ENCODE results near the gene CLDN4. TPM values are rescaled to one million over a fixed set of nuclear protein-coding genes. Genes with fewer than 3 reads are reported as not detected.
"Not testable (repeated sequence)": the region's sequence is repeated elsewhere in the genome, so short reads cannot be mapped to it uniquely, and the experiment has no call there.

The CLDN4 gene
- total RNA-seq, 1 experiment from 2014 or later = 249 TPM

DNA sequence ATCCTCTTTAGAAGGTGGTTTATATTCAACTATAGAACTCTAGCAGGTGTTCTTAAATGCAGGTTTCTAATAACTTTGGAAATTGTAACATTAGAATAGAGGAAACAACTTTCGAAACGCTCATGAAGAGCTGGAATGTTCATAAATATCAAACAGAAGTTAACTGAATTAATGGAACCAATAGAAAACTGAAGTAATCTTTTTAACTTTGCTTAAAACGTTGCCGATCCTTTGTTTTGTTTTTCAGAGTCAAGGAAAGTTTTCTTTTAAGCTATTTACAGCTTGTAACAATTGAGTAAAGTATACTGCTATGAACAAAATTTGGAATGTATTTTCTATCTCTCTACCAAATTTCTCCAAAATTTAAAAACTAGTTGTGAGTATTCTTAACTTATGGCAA is 41.7 kb upstream of the CLDN4 start:
- DNase-seq = no peak
- POLR2A ChIA-PET = no interaction called here
- H3K4me3 Mint-ChIP-seq (ENCODE audit: unreplicated experiment) = no peak overlapping the region
- intact Hi-C loops (cut with micrococcal nuclease; ENCODE audit: unreplicated experiment) = no loop called here
- TF ChIP-seq, protein P1, sequence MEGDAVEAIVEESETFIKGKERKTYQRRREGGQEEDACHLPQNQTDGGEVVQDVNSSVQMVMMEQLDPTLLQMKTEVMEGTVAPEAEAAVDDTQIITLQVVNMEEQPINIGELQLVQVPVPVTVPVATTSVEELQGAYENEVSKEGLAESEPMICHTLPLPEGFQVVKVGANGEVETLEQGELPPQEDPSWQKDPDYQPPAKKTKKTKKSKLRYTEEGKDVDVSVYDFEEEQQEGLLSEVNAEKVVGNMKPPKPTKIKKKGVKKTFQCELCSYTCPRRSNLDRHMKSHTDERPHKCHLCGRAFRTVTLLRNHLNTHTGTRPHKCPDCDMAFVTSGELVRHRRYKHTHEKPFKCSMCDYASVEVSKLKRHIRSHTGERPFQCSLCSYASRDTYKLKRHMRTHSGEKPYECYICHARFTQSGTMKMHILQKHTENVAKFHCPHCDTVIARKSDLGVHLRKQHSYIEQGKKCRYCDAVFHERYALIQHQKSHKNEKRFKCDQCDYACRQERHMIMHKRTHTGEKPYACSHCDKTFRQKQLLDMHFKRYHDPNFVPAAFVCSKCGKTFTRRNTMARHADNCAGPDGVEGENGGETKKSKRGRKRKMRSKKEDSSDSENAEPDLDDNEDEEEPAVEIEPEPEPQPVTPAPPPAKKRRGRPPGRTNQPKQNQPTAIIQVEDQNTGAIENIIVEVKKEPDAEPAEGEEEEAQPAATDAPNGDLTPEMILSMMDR (IDR thresholded peaks at IDR 0.05; ENCODE audit: insufficient read depth in 1 of 2, low read depth in 1 of 2, low read length in 1 of 2, severe bottlenecking in 1 of 2, unreplicated experiment in 1 of 2) = no peak
- Histone ChIP-seq H3K4me3 (ENCODE audit: low read depth, low read length) (no peak overlapping the region), H3K27me3 (replicated peaks; ENCODE audit: control insufficient read depth, insufficient read depth, low read length) (no peaks in the 10 kb centered on the region), H3K9me3 (no peaks in the 10 kb centered on the region), H3K36me3 (ENCODE audit: control insufficient read depth, insufficient read depth, low read length) (no peaks in the 10 kb centered on the region), H3K4me1 (peaks cover 45% of the 10 kb centered on the region)
- BruUV-seq (replicated peaks) = no TSS peak
- peaks cover 5% of the 10 kb centered on the region for H3K36me3 Mint-ChIP-seq (ENCODE audit: insufficient read depth, unreplicated experiment)
- peaks cover 33% of the 10 kb centered on the region for H3K4me1 Mint-ChIP-seq (ENCODE audit: low read depth, unreplicated experiment)
- no peaks in the 10 kb centered on the region for H3K27me3 Mint-ChIP-seq (ENCODE audit: insufficient read depth, unreplicated experiment)
- no peak overlapping the region for H3K27ac Mint-ChIP-seq (ENCODE audit: unreplicated experiment)
- H3K9me3 Mint-ChIP-seq (ENCODE audit: unreplicated experiment) = no peaks in the 10 kb centered on the region
- CTCF ChIA-PET = no interaction called here

DNA sequence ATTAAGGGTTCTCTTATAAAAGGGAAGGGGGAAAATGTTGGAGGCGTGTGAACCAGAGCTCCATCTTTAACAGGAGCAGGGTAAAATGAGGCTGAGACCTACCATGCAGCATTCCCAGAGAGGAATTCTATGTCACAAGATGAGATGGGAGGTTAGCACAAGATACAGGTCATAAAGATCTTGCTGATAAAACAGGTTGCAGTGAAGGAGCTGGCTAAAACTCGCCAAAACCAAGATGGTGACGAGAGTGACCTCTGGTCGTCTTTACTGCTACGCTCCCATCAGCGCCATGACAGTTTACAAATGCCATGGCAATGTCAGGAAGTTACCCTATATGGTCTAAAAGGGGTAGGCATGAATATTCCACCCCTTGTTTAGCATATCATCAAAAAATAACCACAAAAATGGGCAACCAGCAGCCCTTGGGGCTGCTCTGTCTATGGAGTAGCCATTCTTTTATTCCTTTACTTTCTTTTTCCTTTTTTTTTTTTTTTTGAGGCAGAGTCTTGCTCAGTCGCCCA is 39.6 kb upstream of the CLDN4 start:
- POLR2A ChIA-PET = interaction anchor here (0.7 kb wide), 1 partner anchor 48 kb away, joined by 3 read pairs; no protein-coding TSS in a partner anchor
- DNase-seq = peak in 1 of 2 experiments; percentile 51
- intact Hi-C loops (cut with micrococcal nuclease; ENCODE audit: unreplicated experiment) = loop anchor here (10.0 kb wide), 1 partner anchor 64 kb away; no protein-coding TSS in a partner anchor
- BruUV-seq (replicated peaks); H3K27me3 ChIP-seq (replicated peaks; ENCODE audit: control insufficient read depth, insufficient read depth, low read length); H3K4me3 Mint-ChIP-seq (ENCODE audit: unreplicated experiment); H3K9me3 Mint-ChIP-seq (ENCODE audit: unreplicated experiment); CTCF ChIA-PET; H3K9me3 ChIP-seq; H3K27me3 Mint-ChIP-seq (ENCODE audit: insufficient read depth, unreplicated experiment); H3K4me3 ChIP-seq (ENCODE audit: low read depth, low read length); H3K36me3 Mint-ChIP-seq (ENCODE audit: insufficient read depth, unreplicated experiment); H3K36me3 ChIP-seq (ENCODE audit: control insufficient read depth, insufficient read depth, low read length): not testable (repeated sequence)
- peaks cover 51% of the 10 kb centered on the region for H3K4me1 ChIP-seq
- H3K4me1 Mint-ChIP-seq (ENCODE audit: low read depth, unreplicated experiment) = peaks cover 37% of the 10 kb centered on the region
- peak overlapping the region; percentile 34 for H3K27ac Mint-ChIP-seq (ENCODE audit: unreplicated experiment)

DNA sequence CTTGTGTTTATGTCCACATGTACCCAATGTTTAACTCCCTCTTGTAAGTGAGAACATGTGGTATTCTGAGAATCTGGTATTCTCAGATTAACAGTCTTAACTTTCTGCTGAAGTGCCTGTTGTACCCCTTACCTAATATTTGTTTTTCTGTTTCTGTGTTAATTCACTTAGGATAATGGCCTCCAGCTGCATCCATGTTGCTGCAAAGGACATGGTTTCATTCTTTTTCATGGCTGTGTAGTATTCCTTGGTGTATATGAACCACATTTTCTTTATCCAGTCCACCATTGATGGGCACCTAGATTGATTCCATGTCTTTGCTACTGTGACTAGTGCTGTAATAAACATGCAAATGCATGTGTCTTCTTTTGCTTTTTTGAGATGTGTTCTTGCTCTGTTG is 35.6 kb upstream of the CLDN4 start:
- POLR2A ChIA-PET; H3K9me3 Mint-ChIP-seq (ENCODE audit: unreplicated experiment); H3K27me3 Mint-ChIP-seq (ENCODE audit: insufficient read depth, unreplicated experiment); H3K27me3 ChIP-seq (replicated peaks; ENCODE audit: control insufficient read depth, insufficient read depth, low read length); H3K4me3 ChIP-seq (ENCODE audit: low read depth, low read length); CTCF ChIA-PET; BruUV-seq (replicated peaks); H3K9me3 ChIP-seq; H3K36me3 ChIP-seq (ENCODE audit: control insufficient read depth, insufficient read depth, low read length); H3K27ac Mint-ChIP-seq (ENCODE audit: unreplicated experiment); H3K4me3 Mint-ChIP-seq (ENCODE audit: unreplicated experiment); DNase-seq: not testable (repeated sequence)
- Mint-ChIP-seq H3K4me1 (ENCODE audit: low read depth, unreplicated experiment) (peaks cover 46% of the 10 kb centered on the region), H3K36me3 (ENCODE audit: insufficient read depth, unreplicated experiment) (peaks cover 16% of the 10 kb centered on the region)
- peaks cover 44% of the 10 kb centered on the region for H3K4me1 ChIP-seq
- intact Hi-C loops (cut with micrococcal nuclease; ENCODE audit: unreplicated experiment) = loop anchor here (10.0 kb wide), 1 partner anchor 60 kb away; no protein-coding TSS in a partner anchor

DNA sequence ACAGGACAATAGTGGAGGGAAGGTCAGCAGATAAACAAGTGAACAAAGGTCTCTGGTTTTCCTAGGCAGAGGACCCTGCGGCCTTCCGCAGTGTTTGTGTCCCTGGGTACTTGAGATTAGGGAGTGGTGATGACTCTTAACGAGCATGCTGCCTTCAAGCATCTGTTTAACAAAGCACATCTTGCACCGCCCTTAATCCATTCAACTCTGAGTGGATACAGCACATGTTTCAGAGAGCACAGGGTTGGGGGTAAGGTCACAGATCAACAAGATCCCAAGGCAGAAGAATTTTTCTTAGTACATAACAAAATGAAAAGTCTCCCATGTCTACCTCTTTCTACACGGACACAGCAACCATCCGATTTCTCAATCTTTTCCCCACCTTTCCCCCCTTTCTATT is 34.1 kb upstream of the CLDN4 start:
- H3K27me3 Mint-ChIP-seq (ENCODE audit: insufficient read depth, unreplicated experiment); CTCF ChIA-PET; H3K4me3 ChIP-seq (ENCODE audit: low read depth, low read length); H3K36me3 ChIP-seq (ENCODE audit: control insufficient read depth, insufficient read depth, low read length); H3K27me3 ChIP-seq (replicated peaks; ENCODE audit: control insufficient read depth, insufficient read depth, low read length); H3K4me3 Mint-ChIP-seq (ENCODE audit: unreplicated experiment); POLR2A ChIA-PET; BruUV-seq (replicated peaks); H3K27ac Mint-ChIP-seq (ENCODE audit: unreplicated experiment); DNase-seq; H3K9me3 ChIP-seq; H3K9me3 Mint-ChIP-seq (ENCODE audit: unreplicated experiment): not testable (repeated sequence)
- peaks cover 10% of the 10 kb centered on the region for H3K36me3 Mint-ChIP-seq (ENCODE audit: insufficient read depth, unreplicated experiment)
- intact Hi-C loops (cut with micrococcal nuclease; ENCODE audit: unreplicated experiment) = loop anchor here (10.0 kb wide), 1 partner anchor 58 kb away; no protein-coding TSS in a partner anchor
- H3K4me1 Mint-ChIP-seq (ENCODE audit: low read depth, unreplicated experiment) = peaks cover 41% of the 10 kb centered on the region
- H3K4me1 ChIP-seq = peaks cover 35% of the 10 kb centered on the region

DNA sequence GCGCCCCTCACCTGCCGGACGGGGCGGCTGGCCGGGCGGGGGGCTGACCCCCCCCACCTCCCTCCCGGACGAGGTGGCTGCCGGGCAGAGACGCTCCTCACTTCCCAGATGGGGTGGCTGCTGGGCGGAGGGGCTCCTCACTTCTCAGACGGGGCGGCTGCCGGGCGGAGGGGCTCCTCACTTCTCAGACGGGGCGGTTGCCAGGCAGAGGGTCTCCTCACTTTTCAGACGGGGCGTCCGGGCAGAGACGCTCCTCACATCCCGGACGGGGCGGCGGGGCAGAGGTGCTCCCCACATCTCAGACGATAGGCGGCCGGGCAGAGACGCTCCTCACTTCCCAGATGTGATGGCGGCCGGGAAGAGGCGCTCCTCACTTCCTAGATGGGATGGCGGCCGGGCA is 33.6 kb upstream of the CLDN4 start:
- H3K4me3 ChIP-seq (ENCODE audit: low read depth, low read length); H3K4me3 Mint-ChIP-seq (ENCODE audit: unreplicated experiment); H3K27me3 Mint-ChIP-seq (ENCODE audit: insufficient read depth, unreplicated experiment); H3K9me3 Mint-ChIP-seq (ENCODE audit: unreplicated experiment); H3K27ac Mint-ChIP-seq (ENCODE audit: unreplicated experiment); BruUV-seq (replicated peaks); CTCF ChIA-PET; H3K27me3 ChIP-seq (replicated peaks; ENCODE audit: control insufficient read depth, insufficient read depth, low read length); H3K36me3 ChIP-seq (ENCODE audit: control insufficient read depth, insufficient read depth, low read length); H3K9me3 ChIP-seq; POLR2A ChIA-PET; DNase-seq: not testable (repeated sequence)
- Mint-ChIP-seq H3K4me1 (ENCODE audit: low read depth, unreplicated experiment) (peaks cover 36% of the 10 kb centered on the region), H3K36me3 (ENCODE audit: insufficient read depth, unreplicated experiment) (peaks cover 10% of the 10 kb centered on the region)
- peaks cover 30% of the 10 kb centered on the region for H3K4me1 ChIP-seq
- intact Hi-C loops (cut with micrococcal nuclease; ENCODE audit: unreplicated experiment) = loop anchor here (10.0 kb wide), 1 partner anchor 58 kb away; no protein-coding TSS in a partner anchor
